ENCODE data around the gene ZNF346. TPM values are rescaled to one million over a fixed set of nuclear protein-coding genes. Genes with fewer than 3 reads are reported as not detected.

Gene ZNF346
- total and polyA plus RNA-seq, 2 of the 13 experiments (the other 11 are each of a cell fraction or from before 2014, with no cell fraction given): 8.6 to 19.4 TPM

GRCh38 chr5:177005619-177006264 lies 16.8 kb upstream of the ZNF346 start (continued):
- no peak for TF ChIP-seq ZNF687 (CRISPR knock-in tag; IDR thresholded peaks at IDR 0.05)
- TF ChIP-seq KDM5A (IDR thresholded peaks at IDR 0.05; ENCODE audit: borderline replicate concordance, low read length): peak; percentile 13; the same call in 1 of the 2 replicates
- TF ChIP-seq U2AF1 (optimal IDR thresholded peaks at IDR 0.05; ENCODE audit: low read depth, low read length): peak; percentile 77
- TF ChIP-seq SRY (CRISPR knock-in tag; IDR thresholded peaks at IDR 0.05): peak; percentile 54; the same call in 1 of the 2 replicates
- 0 out of 2 replicates have a peak, but pooled peaks have one; percentile 4 for TF ChIP-seq ZBTB10 (CRISPR knock-in tag; IDR thresholded peaks at IDR 0.05; ENCODE audit: borderline replicate concordance)
- TF ChIP-seq ZNF510 (CRISPR knock-in tag; IDR thresholded peaks at IDR 0.05; ENCODE audit: low read depth): no peak
- TF ChIP-seq ZNF547 (CRISPR knock-in tag; IDR thresholded peaks at IDR 0.05): 0 out of 2 replicates have a peak, but pooled peaks have one; percentile 14
- TF ChIP-seq THRA (CRISPR knock-in tag; IDR thresholded peaks at IDR 0.05; ENCODE audit: borderline replicate concordance): peak; percentile 27; the same call in 1 of the 2 replicates
- no peak for TF ChIP-seq ZBTB40 (IDR thresholded peaks at IDR 0.05)
- TF ChIP-seq ZBTB40 (CRISPR knock-in tag; IDR thresholded peaks at IDR 0.05): 0 out of 2 replicates have a peak, but pooled peaks have one; percentile 20
- TF ChIP-seq ATF1 (CRISPR knock-in tag; IDR thresholded peaks at IDR 0.05): no peak
